GM19193 (cell line): ENCODE results near the gene IGBP1.

ENCODE experiments used
- POLR2A ChIP-seq: IDR thresholded peaks from 4 replicates; pipeline ENCODE4 v1.6.1; 2011; ENCODE audit not compliant: insufficient read depth, insufficient read length; ENCODE audit errors: extremely low read depth

IGBP1 gene

GRCh38 chrX:70138622-70139021, 5.4 kb downstream of the IGBP1 start:
- TF ChIP-seq POLR2A: no peak

- TF ChIP-seq POLR2A: no peak
Measured at GRCh38 chrX:70139736-70140135, 6.5 kb downstream of the IGBP1 start.

GRCh38 chrX:70141373-70141772, 8.1 kb downstream of the IGBP1 start:
- no peak for TF ChIP-seq POLR2A

- TF ChIP-seq POLR2A: no peak
Measured at GRCh38 chrX:70166601-70167590, 33.6 kb downstream of the IGBP1 start.

- no peak for TF ChIP-seq POLR2A
Measured at GRCh38 chrX:70168238-70169188, 35.3 kb downstream of the IGBP1 start.

- TF ChIP-seq POLR2A: no peak
Measured at GRCh38 chrX:70169281-70169680, 36.0 kb downstream of the IGBP1 start.

- TF ChIP-seq POLR2A: no peak
Measured at GRCh38 chrX:70171624-70172023, 38.4 kb downstream of the IGBP1 start.

- TF ChIP-seq POLR2A: no peak
Measured at GRCh38 chrX:70172221-70172620, 39.0 kb downstream of the IGBP1 start.

GRCh38 chrX:70172964-70173363, 39.7 kb downstream of the IGBP1 start:
- no peak for TF ChIP-seq POLR2A

GRCh38 chrX:70174754-70175153, 41.5 kb downstream of the IGBP1 start:
- TF ChIP-seq POLR2A: no peak

- no peak for TF ChIP-seq POLR2A
Measured at GRCh38 chrX:70175338-70175737, 42.1 kb downstream of the IGBP1 start.

GRCh38 chrX:70176938-70177533, 43.8 kb downstream of the IGBP1 start, which contains the start of gene DGAT2L6:
Gene DGAT2L6 (plus strand): TSS chrX:70177483. CDS start chrX:70177583, 100 bp downstream.
- no peak for TF ChIP-seq POLR2A

- no peak for TF ChIP-seq POLR2A
Measured at GRCh38 chrX:70183091-70183490, 49.8 kb downstream of the IGBP1 start.

GRCh38 chrX:70190225-70190624, 57.0 kb downstream of the IGBP1 start:
- TF ChIP-seq POLR2A: no peak

GRCh38 chrX:70196961-70197720, 63.9 kb downstream of the IGBP1 start:
- TF ChIP-seq POLR2A: no peak

GRCh38 chrX:70201732-70202131, 68.5 kb downstream of the IGBP1 start:
- no peak for TF ChIP-seq POLR2A
